OCI-M1 (cell line): ENCODE results near the gene TNIK.

Experiments
- DNase-seq: peaks from one replicate; lab custom pipeline; 2025; lab: John Stamatoyannopoulos, UW

The TNIK gene

DNA sequence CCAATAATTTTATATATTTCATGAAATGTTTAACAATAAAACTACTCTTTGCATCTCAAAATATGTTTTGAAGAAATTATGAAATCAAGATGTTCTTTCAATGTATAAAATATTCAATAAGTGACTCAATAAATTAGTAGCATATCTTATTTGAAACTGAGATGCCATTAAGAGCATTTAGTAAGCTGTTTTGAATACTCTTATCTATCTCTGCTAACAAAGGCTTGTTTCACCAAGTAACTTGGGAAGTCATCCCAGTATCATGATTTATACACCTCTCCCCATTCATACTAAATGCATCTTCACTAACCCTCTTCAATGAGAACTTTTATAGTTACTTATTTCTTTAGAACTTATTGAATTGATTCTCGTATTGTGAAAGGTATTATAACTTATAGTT, 43.1 kb downstream of the TNIK start:
- no peak for DNase-seq

DNA sequence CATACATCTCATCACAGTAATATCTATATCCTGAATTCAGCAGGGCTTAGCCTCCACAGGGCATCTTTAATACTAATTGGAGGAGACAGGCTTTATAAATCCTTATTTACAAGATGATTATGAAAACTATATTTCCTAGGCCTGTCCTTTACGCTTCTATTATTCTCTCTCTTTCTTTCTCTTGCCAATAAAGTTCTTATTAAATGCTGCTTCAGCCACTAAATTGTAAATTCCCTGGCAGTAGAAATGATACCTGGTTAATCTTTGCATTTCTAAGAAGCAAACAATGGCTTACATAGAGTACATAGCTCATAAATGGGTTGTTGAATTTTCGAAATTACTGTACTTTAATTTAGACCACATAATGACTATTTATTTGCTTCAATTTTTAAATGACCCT, 43.5 kb downstream of the TNIK start:
- no peak for DNase-seq

DNA sequence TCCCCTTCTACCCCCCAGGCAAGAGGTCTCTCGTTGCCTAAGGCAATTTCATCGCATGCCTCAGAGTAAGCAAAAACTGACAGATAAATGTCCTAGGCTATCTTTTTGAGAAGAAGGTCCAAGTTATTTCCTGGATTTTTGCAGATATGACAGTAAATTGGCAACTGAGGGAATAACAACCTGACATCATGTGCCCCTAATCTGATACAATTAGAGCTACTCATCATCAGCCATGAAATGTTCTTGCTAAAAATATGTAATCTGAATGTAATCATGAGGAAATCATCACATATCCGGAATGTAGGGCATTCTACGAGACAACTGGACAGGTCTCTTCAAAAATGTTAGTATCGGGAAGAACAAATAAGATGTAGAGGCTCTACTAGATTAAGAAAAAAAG, 44.1 kb downstream of the TNIK start:
- DNase-seq, result no peak

DNA sequence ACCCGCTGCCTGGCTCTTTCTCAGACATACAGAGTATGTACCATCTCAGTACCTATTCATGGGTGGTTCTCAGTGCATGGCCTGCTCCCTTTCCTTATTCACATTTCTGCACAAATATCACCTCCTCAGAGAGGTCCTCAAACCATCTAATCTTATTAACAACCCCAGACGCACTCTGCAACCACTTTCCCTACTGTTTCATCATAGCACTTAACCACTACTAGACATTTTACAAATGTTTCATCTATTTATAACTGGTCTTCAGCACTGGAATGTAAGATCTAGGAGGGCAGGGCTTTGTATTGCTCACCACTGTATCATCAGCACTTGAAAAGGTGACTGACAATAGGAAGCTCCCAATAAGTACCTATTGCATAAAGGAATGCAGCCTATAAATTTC, 45.1 kb downstream of the TNIK start:
- peak; percentile 9 for DNase-seq

DNA sequence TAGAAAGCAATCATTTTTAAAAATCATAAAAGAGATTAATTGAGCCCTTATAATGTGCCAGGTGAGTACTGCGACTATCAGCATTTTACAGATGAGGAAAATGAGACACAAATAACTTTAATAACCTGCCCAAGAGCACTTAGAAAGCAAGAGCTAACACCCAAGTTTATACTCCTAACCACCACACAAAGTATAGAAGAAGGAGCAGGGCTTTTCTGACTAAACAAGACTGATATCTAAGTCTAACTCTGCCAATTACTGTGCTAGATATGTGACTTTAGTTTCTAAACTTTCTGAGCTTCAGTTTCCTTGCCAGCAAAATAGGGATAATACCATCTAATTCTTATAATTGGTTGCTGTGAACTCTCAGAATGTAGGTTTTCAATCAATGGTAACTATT, 47.7 kb downstream of the TNIK start:
- DNase-seq, result no peak

DNA sequence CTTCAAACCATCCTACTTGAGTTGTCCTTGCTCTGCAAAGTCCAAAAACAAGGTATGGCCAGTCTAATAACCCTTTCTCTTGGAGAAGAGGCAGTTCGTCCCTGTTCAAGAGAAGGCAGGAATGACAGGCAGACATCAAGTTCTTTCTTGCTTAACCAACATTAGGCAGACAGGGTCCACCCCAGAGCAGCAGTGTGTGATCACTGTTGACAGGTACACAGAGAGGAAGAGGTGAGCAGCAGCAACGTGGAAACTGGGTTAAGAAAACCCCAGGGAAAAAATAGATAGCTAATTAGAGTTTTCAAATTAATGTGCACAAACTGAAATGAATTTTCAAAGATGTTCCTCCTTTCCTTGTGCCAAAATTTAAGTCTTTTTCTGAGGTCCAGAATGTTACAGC, 48.2 kb downstream of the TNIK start:
- no peak for DNase-seq

DNA sequence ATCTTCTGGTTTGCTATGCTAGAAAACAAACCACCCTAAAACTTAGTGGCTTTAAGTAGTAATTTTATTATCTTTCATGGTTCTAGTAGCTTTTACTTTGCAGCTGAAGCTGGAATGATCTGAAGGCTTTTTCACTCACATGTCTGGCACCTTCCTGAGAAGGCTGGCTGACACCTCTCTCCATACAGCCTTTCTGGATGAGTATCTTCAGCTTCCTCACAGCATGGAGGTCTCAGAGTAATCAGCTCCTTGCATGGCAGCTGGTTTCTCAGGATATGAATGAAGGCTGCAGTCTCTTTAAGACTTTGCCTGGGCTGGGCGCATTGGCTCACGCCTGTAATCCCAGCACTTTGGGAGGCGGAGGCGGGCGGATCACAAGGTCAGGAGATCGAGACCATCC, 50.0 kb downstream of the TNIK start:
- DNase-seq, result no peak

DNA sequence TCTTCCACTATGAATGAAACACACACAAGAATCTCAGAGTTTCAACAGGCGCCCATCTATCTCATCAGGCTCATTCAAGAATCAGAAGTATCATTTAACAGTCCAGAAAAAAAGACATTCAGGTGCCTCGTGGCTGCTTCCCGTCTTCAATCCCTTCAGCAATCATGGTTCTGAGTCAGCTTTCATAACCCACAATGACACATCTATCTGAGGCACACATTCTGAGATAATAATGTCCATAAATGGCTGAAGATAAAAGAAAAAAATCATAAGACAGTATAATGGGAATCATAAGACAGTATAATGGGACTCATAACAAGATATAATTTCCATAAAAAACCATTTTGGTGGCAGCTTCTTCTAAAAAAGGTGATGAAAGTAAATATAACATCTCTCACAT, 52.4 kb downstream of the TNIK start:
- DNase-seq, result peak; percentile 57

DNA sequence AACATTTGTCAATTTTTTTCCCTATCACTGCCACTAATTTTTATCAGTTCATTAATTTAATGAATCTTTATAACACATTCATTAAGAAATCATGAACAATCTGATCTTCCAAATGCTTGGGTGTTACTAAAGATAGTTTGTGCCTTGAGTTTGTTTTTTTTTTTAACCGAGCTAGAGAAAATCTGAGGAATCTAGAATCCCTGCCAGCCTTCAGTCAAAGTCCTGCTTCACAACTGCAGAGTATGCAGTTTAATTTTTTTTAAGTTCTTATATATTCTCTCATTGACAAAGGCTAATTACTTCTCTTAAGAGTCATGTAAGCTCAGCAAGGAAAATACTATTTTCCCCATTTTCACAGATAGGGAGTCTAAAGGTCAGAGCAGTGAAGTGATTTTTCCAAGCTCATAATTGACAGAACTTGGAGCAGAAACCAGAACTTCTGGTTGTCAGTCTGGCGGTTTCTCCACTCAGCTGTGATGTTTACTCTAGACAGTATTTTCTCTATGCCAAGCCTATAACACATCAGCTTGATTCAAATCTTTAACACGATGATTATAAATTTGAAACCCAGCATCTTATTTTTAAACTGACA, 55.7 kb downstream of the TNIK start:
- DNase-seq, result no peak

DNA sequence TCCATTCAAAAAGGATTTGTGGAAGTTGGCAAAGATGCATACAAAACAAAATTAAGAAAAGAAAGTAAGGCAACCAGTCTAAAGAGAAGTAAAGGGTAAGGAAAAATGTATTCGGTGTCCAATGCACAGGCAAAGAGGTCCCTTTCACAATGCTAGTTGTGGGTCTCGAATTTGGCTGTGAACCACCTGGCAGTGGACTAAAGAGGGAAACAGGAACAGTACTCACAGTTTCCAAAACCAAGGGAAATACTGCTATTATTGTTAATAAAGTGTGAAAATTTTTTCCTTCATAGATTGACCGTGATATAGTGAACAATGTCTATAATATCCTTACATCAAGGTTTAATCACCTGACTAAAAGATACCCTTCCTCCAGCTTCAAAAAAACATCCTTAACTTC, 57.9 kb downstream of the TNIK start:
- DNase-seq, result no peak

DNA sequence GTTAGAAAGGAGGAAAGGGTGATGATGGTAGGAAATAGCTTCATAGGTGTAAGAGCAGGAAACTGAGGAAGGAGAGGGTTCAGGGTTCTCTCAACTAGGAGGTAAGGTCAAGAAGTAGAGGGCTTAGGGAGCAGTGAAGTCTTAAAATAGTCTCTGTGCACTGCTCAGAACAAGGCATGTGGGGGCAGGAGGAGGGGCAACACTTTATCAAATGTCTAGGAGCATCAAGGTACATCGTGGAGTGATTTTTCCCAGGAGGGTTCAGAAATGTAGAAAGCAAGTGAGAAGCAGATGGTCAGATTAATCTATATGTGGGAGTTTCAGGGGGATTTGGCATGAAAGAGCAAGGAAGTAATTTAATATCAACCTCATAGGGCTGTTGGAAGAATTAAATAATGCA, 58.8 kb downstream of the TNIK start:
- no peak for DNase-seq

DNA sequence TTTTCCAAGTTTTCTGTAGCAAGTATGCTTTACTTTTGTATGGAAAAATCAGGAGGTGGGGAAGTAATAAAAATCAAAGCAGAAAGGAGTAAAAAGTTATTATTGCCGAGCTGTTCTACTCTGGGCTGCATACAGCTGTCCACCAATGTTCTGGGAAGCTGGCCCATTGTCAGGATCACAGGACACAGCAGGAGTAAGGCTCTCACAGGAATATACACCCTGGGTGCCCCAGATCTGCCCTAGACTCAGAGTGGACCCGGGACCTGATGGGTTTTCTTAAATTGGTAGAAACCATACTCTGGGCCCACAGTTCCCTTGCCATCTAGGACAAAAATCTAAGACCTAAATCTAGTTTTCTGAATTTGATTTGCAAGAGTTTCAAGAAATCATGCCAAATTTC, 60.4 kb downstream of the TNIK start:
- DNase-seq, result no peak

DNA sequence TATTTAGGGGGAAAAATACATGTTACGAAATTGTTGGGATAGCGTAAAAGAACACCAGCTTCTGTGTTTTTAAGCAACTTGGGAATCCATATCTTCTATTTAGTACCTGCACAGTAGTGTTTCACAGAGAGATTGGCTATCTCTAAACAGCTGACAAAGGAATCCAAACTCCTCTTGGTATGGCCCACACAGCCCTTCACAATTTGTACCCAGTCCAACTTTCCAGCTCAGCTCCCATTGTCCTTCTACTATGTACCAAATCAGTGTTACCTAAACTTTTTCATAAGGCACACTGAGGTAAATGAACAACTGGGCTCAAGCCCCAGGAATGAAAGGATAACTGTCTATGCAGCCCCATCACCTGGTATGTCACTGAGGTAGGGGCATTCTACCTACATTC, 61.9 kb downstream of the TNIK start:
- no peak for DNase-seq

DNA sequence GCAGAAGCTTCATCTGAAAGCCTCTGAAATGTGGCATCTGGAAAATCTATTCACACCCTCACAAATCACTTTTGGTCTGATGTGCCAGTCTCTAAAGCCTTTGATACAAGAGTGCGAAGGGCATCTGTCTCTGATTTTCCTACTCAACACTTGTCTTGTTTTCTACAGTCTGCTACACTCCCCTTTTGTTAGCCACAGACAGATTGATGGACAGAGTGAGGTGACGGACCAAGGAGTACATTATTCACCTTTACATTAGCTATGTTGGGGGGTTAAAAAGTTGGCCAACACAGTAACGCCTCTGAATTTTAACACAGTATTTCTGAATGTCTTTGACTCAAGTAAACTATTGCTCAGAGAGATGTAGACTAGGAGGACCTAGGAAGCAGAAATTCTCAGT, 63.1 kb downstream of the TNIK start:
- DNase-seq, result no peak

DNA sequence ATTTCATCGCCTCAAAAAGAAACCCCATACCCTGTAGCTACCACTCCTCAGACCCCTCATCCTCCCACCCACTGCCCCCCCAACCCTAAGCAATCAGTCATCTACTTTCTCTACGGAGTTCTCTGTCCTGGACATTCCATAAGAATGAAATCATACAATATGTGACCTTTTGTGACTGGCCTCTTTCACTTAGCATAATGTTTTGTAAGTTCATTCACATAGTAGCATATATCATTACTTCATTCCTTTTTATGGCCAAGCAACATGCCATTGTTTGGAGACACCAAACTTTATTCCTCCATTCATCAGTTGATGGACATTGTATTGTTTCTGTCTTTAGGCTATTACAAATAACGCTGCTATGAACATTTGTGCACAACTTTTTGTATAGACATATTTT, 64.2 kb downstream of the TNIK start:
- no peak for DNase-seq

DNA sequence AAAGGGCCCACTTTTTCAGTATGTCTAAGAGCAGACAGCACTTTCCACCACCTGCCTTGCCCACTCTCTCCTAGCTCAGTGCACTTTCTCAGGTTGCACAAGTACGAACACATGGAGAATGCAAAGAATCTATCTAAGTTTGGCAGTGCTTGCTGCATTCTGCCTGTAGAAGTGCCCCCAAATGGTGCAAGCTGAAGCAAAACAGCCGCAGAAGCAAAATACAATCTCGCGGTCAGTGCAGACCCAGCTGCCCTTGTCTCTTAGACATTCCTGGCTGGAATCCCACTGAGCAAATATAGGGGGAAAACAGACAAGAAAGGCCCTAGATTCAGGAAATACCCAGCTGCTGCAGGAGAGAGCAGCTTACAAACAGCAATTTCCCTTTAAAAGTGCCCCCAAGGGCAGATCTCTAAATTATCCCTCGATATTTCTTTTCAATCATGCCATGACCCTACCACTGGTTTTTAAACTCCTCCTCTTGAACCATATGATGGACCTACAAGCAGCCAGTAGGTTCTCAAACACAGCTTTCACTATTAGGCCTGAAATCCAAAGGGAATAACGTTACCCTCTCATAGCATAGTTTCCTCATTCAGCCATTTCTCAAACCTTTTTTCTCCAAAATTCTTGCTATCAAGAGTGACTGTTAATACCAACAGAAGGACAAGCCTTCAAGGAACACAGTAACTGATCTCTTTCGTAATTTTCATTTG, 67.0 kb downstream of the TNIK start:
- DNase-seq, result no peak

DNA sequence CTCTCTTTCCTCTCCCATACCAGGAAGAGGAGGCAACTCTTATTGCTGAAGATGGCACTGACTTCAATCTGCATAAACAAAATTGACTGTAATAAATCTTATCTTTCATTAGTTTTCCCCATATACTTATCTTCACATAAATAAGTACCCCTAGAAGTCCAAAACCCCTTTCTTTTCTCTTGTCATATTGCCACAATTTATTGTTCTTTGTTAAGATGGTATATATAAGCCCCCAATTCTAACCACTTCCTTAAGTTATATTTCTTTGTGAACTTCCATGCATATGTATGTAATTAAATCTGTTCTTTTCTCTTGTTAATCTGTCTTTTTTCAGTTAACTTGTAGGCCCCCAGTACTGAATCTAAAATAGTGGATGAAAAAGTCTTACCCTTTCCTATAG, 68.8 kb downstream of the TNIK start:
- no peak for DNase-seq

DNA sequence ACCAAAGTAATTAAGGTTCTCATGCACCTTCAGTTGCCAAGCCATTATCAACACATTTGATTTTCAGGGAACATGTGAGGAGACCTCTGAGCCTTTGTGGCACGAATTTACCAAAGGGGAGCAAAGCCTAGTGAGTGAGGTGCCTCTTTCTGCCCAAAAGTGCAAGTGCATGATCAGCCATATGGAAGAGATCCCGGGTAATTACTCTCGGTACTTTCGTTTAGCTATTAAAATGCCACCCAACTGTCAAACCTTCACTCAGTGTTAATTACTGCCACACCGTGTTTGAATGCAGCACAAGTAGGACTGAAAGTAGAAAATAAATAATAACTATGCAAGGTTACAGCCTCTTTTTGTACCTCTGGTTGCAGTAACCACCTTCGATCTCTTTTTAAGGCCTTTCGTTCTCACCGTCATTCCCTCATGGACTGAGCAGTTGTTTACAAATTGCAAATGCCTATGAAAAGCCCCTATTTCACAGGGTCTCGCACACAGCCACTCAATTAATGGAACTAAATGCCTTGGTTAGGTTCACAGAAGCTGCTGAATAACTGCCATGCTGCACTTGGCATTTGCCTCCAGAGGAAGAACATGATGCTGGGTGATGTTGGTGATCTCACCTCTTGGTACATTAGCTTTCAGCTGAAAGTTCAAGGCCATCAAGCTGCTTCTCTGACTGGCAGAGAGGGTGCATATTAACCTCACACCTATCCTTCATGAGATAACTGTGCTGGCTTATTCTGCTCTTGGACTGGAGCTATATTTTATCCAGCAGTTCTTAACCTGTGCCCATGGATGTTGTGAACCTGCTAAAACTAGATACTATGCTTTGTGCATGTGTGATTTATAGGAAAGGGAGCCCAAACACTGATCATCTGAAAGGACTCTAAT, 69.9 kb downstream of the TNIK start:
- DNase-seq, result no peak

DNA sequence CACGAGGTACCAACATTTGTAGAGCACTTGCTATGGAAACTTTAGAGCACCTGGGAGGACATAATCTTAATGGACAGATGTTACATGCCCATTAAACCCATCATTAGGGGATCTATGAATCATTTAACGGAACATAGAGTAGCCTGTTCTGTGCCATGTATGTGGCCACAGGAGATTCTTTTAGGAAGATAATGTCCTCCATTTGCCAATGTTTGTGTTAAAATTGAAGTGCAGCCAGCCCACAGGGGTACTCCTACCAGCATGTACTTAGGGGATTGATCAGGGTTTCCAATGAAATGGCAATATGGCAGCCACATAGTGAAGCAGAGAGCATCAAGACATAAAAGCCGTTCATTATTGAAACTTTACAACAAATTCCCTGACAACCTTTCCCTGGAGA, 70.7 kb downstream of the TNIK start:
- no peak for DNase-seq

DNA sequence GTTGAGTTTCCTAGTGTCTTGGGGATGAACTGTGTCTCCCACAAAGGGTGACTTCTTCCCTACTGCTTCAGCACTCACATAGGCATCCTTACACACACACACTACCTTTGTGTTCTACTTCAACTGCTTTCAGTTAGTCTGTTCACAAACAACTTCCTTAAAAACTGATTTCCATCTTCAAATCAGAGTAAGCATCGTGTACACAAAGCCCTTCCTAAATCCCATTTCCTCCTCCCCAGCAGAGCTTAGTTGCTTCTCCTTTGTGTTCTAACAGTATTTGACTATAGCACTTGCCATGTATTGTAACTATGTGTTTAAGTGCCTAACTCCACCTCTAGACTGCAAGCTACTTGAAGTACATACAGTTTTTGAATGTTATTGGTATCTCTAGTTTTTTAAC, 71.7 kb downstream of the TNIK start:
- DNase-seq, result peak; percentile 21

DNA sequence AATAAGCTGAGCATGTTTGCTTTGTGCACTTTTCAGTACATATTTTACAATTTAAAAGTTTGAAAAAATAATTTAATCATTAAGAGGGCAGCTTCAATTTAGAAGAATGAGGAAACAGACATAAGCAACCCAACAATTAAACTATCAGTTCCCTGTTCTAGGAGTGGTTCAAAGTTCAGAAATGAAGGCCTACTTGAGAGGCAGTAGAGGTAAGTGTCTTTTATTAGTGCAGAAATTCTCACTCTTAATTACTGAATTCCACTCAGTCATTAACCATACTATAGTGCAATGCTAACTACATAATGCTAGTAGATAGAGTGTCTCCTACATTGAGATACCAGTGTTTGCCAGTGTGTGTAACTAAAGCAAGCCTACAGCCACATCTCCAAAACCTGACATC, 73.1 kb downstream of the TNIK start:
- DNase-seq, result no peak

DNA sequence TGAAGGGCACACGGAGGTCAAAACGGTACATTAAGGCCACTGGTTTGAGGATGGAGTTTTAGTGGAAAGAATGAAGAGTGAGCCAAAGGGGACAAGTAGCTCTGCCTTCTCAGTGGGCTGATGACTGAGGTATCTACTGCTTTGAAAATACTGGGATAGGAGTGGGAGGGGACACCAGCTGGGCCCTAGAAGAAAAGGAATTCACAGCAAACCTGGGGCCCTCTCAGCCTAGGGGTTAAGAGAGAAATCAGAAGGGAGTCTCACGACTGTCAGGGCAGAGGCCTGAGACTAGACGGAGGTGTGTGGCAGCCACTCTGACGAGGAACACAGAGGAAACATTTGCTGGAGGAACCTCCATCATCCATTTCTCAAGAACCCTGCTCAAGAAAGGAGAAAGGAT, 75.1 kb downstream of the TNIK start:
- no peak for DNase-seq
